Loucy (cell line): ENCODE data around the gene BTK.

Experiments
- H2AFZ ChIP-seq: fragments of 200-600 bp; sonication (generic); 2 replicates; pipeline ENCODE4 v1.6.0; 2016; ENCODE audit warnings: antibody characterized with exemption, mild to moderate bottlenecking, low read length, moderate library complexity
- H3F3A ChIP-seq: fragments of 200-600 bp; 2 replicates; pipeline ENCODE4 v1.6.0; 2016; ENCODE audit warnings: antibody characterized with exemption, low read depth, mild to moderate bottlenecking
- H3K27me3 ChIP-seq: fragments of 200-600 bp; sonication (generic); 2 replicates; pipeline ENCODE4 v1.6.1; 2014; ENCODE audit warnings: low read length, mild to moderate bottlenecking; ENCODE audit not compliant: insufficient read depth, poor library complexity, severe bottlenecking
- H3K36me3 ChIP-seq: fragments of 200-600 bp; sonication (generic); 2 replicates; pipeline ENCODE4 v1.6.1; 2016; ENCODE audit warnings: low read length; ENCODE audit not compliant: insufficient read depth
- H3K4me1 ChIP-seq: fragments of 200-600 bp; sonication (generic); 2 replicates; pipeline ENCODE4 v1.5.1; 2014; ENCODE audit warnings: low read length, mild to moderate bottlenecking; ENCODE audit not compliant: insufficient read depth, poor library complexity, severe bottlenecking
- H3K4me2 ChIP-seq: fragments of 200-600 bp; sonication (generic); 2 replicates; pipeline ENCODE4 v1.6.0; 2014; ENCODE audit warnings: antibody characterized with exemption, low read length, low read depth, mild to moderate bottlenecking; ENCODE audit not compliant: poor library complexity, severe bottlenecking
- H3K4me3 ChIP-seq: fragments of 200-600 bp; sonication (generic); 2 replicates; pipeline ENCODE4 v1.5.1; 2014; ENCODE audit warnings: low read length, mild to moderate bottlenecking, mixed read lengths; ENCODE audit not compliant: poor library complexity, severe bottlenecking
- H3K79me2 ChIP-seq: fragments of 200-600 bp; sonication (generic); 2 replicates; pipeline ENCODE4 v1.6.1; 2014; ENCODE audit warnings: low read length; ENCODE audit not compliant: insufficient read depth
- H3K9ac ChIP-seq: fragments of 200-600 bp; sonication (generic); 2 replicates; pipeline ENCODE4 v1.6.0; 2014; ENCODE audit warnings: mild to moderate bottlenecking, low read depth, low read length, moderate library complexity; ENCODE audit not compliant: poor library complexity, severe bottlenecking
- H3K9me2 ChIP-seq: fragments of 200-600 bp; sonication (generic); replicated peaks from 2 replicates; pipeline ENCODE4 v1.6.1; 2016; ENCODE audit warnings: low read depth, low read length, mixed read lengths
- H3K9me3 ChIP-seq: fragments of 200-600 bp; sonication (generic); 2 replicates; pipeline ENCODE4 v1.6.1; 2014; ENCODE audit warnings: mild to moderate bottlenecking, antibody characterized with exemption, low read length, low read depth; ENCODE audit not compliant: insufficient read depth
- H4K20me1 ChIP-seq: fragments of 200-600 bp; sonication (generic); 2 replicates; pipeline ENCODE4 v1.6.0; 2014; ENCODE audit warnings: antibody characterized with exemption, low read length, mild to moderate bottlenecking; ENCODE audit not compliant: insufficient read depth, poor library complexity, severe bottlenecking
- EZH2phosphoT487 ChIP-seq: fragments of 200-600 bp; IDR thresholded peaks from 2 replicates; pipeline ENCODE4 v1.6.1; 2018; ENCODE audit warnings: antibody characterized with exemption, mild to moderate bottlenecking, moderate library complexity, borderline replicate concordance
- TF ChIP-seq, protein P1 (sequence below): fragments of 200-600 bp; sonication (generic); conservative IDR thresholded peaks from 2 replicates; pipeline ENCODE4 v1.5.1; 2014; ENCODE audit warnings: mild to moderate bottlenecking, antibody characterized with exemption, low read length

BTK gene

DNA sequence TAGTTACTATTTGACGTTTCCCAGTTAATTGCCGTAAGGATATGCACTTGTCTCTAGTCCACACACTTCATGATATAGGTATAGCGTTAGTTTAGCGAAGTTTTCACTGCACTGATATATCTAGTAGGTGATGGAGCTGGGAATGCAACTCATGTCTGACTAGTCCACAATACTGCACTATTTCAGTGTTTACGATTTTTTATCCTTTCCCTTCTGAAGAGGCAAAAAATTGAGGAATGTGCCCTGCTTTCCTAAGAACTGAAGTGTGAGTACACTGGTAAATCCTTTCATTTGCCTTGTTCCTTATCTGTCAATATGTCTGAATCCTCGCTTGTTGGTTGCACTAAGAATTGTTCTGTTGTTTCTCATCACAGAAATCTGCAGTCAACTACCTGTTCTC lies 5.8 kb upstream of the BTK start:
- peak overlapping the region; percentile 92 for H3K9ac ChIP-seq
- H3K27me3 ChIP-seq: peaks cover 5% of the 10 kb centered on the region
- peaks cover 37% of the 10 kb centered on the region for H3K79me2 ChIP-seq
- TF ChIP-seq EZH2phosphoT487: no peak
- TF ChIP-seq, protein P1, sequence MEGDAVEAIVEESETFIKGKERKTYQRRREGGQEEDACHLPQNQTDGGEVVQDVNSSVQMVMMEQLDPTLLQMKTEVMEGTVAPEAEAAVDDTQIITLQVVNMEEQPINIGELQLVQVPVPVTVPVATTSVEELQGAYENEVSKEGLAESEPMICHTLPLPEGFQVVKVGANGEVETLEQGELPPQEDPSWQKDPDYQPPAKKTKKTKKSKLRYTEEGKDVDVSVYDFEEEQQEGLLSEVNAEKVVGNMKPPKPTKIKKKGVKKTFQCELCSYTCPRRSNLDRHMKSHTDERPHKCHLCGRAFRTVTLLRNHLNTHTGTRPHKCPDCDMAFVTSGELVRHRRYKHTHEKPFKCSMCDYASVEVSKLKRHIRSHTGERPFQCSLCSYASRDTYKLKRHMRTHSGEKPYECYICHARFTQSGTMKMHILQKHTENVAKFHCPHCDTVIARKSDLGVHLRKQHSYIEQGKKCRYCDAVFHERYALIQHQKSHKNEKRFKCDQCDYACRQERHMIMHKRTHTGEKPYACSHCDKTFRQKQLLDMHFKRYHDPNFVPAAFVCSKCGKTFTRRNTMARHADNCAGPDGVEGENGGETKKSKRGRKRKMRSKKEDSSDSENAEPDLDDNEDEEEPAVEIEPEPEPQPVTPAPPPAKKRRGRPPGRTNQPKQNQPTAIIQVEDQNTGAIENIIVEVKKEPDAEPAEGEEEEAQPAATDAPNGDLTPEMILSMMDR: no peak
- peaks cover 26% of the 10 kb centered on the region for H4K20me1 ChIP-seq
- peak overlapping the region; percentile 97 for H3K4me3 ChIP-seq
- H3K4me2 ChIP-seq: peak overlapping the region; percentile 94
- no peak overlapping the region for H2AFZ ChIP-seq
- no peaks in the 10 kb centered on the region for H3K9me3 ChIP-seq
- peaks cover 4% of the 10 kb centered on the region for H3K4me1 ChIP-seq
- H3F3A ChIP-seq: no peaks in the 10 kb centered on the region
- H3K9me2 ChIP-seq: no peaks in the 10 kb centered on the region
- peaks cover 19% of the 10 kb centered on the region for H3K36me3 ChIP-seq

DNA sequence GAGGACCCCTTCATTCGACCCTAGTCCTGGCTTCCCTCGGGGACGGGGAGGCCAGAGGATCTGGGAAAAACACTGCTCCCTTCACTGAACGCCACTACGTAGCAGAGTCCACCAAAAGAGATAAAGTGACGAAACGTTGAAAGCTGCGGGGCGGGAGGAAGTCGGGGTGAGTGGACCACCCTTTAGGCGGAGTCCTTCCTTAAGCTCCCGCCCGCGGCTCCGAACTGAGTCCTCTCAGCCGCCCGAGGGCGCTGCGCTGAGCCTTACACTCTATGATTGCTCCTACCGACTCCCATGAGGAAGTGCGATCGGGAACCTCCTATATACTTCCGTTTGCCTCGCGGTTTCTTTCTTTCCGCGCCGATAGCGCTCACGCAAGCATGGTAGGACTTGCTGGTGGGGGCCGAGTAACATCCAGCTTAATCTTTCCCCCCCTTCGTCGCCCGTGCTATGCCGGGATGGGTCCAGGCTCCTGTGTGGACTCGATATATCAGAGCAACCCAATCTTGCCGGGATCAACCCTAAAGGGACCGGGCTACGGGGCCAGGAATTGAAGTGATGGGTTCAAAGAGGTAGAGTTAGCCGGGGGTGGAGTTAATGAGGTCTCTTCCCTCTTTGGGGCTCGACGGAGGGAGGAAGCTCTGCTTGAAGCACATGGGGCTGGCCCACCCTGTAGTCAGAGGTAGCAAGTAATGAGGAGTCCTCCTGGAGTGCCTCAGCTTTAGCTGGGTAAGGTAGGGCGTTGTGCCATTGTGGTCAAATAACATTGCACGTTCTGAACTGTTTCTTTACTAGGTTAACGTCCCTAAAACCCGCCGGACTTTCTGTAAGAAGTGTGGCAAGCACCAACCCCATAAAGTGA lies 4.9 kb upstream of the BTK start, which contains the start of gene RPL36A:
Gene RPL36A, plus strand, starts transcription at position 348 of the 862 bp plus-strand sequence. Its CDS starts 33 bp downstream, at position 381.
- Histone ChIP-seq H3K27me3 (peaks cover 5% of the 10 kb centered on the region), H3K9ac (peak within 1 kb of the TSS; percentile 92), H3K4me1 (peaks cover 4% of the 10 kb centered on the region), H3K9me3 (no peaks in the 10 kb centered on the region), H2AFZ (peak within 1 kb of the TSS; percentile 70), H3F3A (no peaks in the 10 kb centered on the region), H3K79me2 (peaks cover 34% of the 10 kb centered on the region), H3K36me3 (peaks cover 19% of the 10 kb centered on the region), H3K4me2 (peak within 1 kb of the TSS; percentile 94), H3K9me2 (no peaks in the 10 kb centered on the region), H3K4me3 (peak within 1 kb of the TSS; percentile 97), H4K20me1 (peaks cover 26% of the 10 kb centered on the region)
- no peak for TF ChIP-seq EZH2phosphoT487
- TF ChIP-seq, protein P1: peak; percentile 60

DNA sequence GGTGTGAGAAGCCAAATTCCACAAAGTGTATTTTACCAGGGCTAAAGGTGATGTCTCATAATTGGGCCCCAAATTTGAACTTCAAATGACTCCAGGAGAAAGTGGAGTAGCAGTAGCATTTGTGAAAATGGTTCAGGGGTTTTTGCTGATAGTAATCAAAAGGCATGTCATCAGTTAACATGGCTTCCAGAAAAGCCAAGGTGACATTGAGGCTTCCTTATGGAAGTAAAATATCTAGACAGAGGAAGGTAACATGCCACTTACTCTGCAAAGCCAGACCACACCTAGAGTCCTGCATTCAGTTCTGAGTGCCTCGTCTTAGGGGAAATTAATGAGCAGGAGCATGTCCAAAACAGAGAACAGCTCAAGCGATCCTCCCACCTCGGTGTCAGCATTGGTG lies 2.6 kb upstream of the BTK start:
- Histone ChIP-seq H3K4me3 (no peak overlapping the region), H3K27me3 (peaks cover 5% of the 10 kb centered on the region), H4K20me1 (peaks cover 18% of the 10 kb centered on the region), H3K9me2 (no peaks in the 10 kb centered on the region), H3K4me2 (no peak overlapping the region), H3K9me3 (no peaks in the 10 kb centered on the region), H3K9ac (no peak overlapping the region), H3F3A (no peaks in the 10 kb centered on the region), H3K4me1 (peaks cover 4% of the 10 kb centered on the region), H3K79me2 (peaks cover 28% of the 10 kb centered on the region), H2AFZ (no peak overlapping the region), H3K36me3 (peaks cover 12% of the 10 kb centered on the region)
- TF ChIP-seq, protein P1: no peak
- TF ChIP-seq EZH2phosphoT487: no peak
